HG02981 (cell line): ENCODE results near the gene INAVA.

Experiments
- ATAC-seq: cut with Tn5 transposase; IDR thresholded peaks from one replicate; pipeline ENCODE4 v1.9.1; 2021; ENCODE audit warnings: mild to moderate bottlenecking, moderate library complexity; ENCODE audit not compliant: unreplicated experiment

Gene INAVA

DNA sequence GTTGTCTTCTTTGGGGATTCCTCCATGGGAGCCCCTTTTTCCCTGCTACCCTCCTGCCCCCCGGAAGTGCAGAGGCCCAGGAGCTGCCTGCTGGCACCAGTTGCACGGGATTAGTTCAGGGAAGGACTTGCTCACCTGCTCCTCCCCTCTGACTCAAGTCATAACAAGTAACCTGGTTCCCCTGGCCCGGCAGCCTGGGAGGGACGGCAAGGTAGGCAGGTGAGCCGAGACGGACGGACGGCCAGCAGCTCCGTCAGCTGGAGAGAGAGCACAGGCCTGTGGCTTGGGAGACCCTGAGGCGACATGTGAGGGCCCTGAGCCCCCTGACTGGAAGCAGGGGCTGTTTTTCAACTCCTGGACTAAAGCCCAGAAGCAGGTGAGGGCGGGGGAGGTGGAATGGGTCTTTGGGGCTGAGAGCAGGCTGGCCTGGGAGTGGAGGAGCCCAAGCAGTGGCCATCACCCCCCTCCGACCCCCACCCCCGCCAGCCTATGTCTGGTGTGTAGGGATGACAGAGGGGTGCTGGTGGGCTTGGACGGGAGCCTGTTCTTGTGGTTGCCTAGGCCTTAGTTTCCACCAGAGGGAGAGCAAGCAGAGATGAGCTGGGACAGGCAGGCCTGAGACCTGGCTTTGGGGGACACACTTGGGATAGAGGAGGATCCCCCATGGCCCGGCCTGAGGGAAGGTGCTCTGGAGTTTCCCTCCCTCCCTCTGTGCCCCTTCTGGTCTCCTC, at the start of gene INAVA:
Gene INAVA (plus strand): TSS at position 189 of the 731 bp plus-strand sequence. CDS start 3,501 bp downstream, outside the sequence.
- ATAC-seq: no peak

DNA sequence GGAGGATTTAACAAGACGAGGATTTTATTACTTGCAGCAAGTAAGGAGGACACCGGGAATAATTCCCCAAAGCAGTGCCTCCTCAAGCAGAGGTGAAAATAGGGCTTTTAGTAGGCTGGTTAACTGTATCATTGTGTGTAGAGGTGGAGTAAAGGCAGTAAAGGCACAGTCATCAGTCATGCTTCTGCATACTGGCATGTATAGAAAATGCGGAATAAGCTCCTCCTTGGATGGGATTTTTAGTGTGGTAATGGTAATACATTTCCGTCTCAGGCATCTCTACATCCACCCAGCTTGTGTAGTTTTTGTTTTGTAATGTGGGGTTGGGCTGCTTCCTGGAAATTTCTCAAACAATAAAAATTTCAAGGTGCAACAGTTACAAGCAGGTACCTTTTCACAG, 49.3 kb upstream of the INAVA start:
- ATAC-seq: no peak

DNA sequence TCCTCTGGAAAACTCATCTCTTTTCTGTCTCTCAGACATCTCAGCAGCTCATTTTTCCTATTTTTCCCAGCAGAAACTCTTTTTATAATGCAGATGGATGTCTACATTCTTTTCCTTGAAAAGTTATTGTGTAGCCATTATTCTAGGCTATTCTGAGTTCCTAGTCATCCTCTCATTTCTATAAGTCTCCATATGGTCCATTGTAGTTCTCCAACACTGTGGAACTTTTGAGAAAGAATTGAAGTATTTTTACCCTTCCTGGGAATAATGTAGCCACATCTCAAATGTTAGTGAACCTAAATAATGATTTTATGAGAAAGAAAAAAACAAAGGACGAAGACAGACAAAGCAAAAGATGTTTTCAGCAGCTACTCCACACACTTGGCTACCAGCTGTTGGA, 48.3 kb upstream of the INAVA start:
- no peak for ATAC-seq

- no peak for ATAC-seq
Observed at GRCh38 chr1:200849430-200849829, 45.3 kb upstream of the INAVA start.

- ATAC-seq: no peak
Observed at GRCh38 chr1:200850554-200850953, 44.1 kb upstream of the INAVA start.

GRCh38 chr1:200856716-200857357, 37.9 kb upstream of the INAVA start:
- ATAC-seq: no peak

DNA sequence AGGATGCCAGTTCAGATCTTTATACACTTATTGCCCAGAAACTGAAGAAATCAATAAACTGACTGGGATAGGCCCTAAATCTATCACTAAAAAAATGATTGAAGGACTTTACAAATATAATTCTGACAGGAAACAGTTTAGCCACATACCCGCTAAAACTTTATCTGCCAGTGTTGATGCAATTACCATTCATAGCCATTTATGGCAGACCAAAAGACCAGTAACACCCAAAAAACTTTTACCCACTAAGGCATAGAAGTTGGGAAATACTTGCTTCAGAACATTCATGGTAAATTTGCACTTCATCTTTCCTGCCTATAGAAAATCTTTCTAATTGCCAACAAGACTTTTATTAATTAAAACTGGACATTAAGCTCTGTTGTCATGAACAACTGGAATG, 36.9 kb upstream of the INAVA start:
- no peak for ATAC-seq

GRCh38 chr1:200861937-200862647, 32.6 kb upstream of the INAVA start:
- ATAC-seq: peak; percentile 41

GRCh38 chr1:200862713-200863415, 31.8 kb upstream of the INAVA start:
- no peak for ATAC-seq

- no peak for ATAC-seq
Observed at GRCh38 chr1:200866116-200866515, 28.6 kb upstream of the INAVA start.

DNA sequence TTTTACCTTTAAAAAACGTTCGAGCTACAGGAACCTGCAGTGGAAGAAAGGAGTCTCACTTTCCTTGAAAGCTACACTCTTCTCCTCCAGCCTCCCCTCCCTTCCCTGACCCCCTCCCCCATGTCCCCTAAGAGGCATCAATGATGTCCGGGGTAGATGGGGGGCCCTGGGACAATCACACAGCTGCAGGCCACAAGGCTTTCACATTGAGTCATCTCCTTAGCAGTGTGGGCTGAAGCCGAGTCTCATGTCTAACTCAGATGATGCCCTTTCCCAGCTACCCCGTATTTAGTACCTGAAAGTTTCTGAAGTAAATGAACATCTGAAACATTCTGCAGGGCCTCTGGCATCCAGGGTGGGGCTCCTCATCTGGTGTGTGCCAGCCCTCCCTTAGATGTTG, 28.2 kb upstream of the INAVA start:
- peak; percentile 80 for ATAC-seq

GRCh38 chr1:200867018-200867811, 27.5 kb upstream of the INAVA start:
- no peak for ATAC-seq

DNA sequence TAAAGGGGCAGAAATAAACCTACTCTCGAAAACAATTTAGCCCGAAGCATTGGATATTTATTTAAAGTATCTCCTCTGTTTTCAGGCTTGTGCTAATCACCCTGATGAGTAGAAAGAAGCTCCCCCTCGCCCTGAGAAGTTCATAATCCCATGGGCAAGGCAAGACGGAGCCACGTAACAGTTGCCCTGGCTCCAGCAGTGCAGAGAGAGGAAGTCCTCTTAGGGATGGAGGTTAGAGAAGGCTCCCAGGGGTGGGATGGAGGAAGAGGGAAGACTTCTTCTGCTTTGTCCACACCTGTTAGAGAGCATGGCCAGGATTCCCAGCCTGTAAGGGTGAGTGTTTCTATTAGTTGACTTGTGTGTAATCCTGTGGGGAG, 25.3 kb upstream of the INAVA start:
- ATAC-seq: no peak

GRCh38 chr1:200869753-200870391, 24.8 kb upstream of the INAVA start:
- ATAC-seq: peak; percentile 51

DNA sequence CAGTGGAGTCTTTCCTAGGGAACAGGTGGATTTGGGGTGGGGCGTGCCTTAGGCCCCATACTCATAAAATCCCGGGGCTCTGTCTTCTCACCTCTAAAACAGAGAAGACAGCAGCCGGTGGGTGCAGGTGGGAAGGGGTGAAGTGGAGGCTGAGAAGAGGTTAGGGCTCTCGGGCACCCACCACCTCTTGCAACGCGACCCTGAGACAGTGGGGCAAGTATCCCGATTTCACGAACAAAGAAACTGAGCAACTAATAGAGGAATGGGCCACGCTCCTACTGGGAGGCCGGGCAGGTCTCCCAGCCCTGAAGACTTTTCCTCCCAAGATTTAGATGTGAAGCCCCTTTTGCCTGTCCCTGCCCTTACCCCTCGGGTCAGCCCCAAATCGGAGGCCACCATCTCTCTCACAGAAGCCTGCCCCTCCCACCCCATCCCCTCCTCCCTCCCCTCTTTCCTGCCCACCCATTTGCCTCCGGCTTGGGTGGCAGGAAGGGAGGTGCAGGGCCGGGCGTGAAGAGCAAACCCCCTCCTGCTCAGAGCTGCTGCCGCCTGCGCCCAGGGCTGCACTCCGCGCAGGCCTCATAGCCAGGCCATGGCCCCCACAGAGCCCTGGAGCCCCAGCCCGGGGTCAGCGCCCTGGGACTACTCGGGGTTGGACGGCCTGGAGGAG, 22.1 kb upstream of the INAVA start, which contains the start of gene GPR25:
Gene GPR25 (plus strand): TSS at position 536 of the 670 bp plus-strand sequence. CDS start 57 bp downstream, at position 593.
- no peak for ATAC-seq

DNA sequence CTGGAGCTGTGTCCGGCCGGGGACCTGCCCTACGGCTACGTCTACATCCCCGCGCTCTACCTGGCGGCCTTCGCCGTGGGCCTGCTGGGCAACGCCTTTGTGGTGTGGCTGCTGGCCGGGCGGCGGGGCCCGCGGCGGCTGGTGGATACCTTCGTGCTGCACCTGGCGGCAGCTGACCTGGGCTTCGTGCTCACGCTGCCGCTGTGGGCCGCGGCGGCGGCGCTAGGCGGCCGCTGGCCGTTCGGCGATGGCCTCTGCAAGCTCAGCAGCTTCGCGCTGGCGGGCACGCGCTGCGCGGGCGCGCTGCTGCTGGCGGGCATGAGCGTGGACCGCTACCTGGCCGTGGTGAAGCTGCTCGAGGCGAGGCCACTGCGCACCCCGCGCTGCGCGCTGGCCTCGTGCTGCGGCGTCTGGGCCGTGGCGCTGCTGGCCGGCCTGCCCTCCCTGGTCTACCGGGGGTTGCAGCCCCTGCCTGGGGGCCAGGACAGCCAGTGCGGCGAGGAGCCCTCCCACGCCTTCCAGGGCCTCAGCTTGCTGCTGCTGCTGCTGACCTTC, 21.5 kb upstream of the INAVA start:
- ATAC-seq: no peak

- ATAC-seq: no peak
Observed at GRCh38 chr1:200873671-200874397, 20.9 kb upstream of the INAVA start.

DNA sequence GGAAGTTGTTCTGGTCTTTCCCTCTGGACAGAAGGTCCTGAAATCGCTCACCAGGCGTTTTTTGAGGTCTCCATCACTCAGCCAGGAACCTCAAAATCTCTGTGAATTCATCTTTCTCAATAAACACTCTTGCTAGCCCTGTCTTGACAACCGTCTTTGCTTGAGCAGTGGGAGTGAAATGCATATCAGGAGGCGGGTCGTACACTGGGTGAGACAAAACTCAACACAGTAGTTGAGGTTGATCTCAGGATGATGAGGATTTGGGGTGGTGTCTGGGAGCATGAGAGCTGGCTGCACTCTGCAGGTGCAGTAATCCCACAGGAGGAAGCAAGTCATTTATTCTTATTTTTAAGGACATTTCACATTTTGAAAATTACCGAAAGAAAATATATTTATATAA, 20.0 kb upstream of the INAVA start:
- ATAC-seq: no peak
